ENCODE data around the gene NAV3. TPM values are rescaled to one million over a fixed set of nuclear protein-coding genes. Genes with fewer than 3 reads are reported as not detected.

NAV3 gene
- total and polyA plus RNA-seq, 2 experiments from 2014 or later, result 4.0 to 12.0 TPM

DNA sequence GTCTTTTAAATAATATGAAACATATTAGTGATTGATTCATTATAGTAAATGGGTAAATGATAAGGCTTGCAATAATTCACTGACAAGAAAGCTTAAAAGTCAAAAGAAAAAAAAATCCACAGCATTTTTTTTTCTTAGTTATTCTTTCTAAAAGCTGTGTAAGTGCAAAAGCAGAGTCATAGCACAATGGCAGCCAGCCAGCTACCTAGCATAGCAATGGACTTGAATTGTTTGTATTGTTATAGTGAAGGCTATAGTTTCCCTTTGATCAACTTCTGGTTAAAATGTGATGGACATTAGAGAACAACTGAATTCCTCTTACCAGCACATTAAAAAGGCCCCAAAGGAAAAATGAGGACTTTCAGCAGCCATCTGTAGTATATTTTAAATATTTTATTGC lies 232.1 kb downstream of the NAV3 start (continued):
- TF ChIP-seq, protein P1, sequence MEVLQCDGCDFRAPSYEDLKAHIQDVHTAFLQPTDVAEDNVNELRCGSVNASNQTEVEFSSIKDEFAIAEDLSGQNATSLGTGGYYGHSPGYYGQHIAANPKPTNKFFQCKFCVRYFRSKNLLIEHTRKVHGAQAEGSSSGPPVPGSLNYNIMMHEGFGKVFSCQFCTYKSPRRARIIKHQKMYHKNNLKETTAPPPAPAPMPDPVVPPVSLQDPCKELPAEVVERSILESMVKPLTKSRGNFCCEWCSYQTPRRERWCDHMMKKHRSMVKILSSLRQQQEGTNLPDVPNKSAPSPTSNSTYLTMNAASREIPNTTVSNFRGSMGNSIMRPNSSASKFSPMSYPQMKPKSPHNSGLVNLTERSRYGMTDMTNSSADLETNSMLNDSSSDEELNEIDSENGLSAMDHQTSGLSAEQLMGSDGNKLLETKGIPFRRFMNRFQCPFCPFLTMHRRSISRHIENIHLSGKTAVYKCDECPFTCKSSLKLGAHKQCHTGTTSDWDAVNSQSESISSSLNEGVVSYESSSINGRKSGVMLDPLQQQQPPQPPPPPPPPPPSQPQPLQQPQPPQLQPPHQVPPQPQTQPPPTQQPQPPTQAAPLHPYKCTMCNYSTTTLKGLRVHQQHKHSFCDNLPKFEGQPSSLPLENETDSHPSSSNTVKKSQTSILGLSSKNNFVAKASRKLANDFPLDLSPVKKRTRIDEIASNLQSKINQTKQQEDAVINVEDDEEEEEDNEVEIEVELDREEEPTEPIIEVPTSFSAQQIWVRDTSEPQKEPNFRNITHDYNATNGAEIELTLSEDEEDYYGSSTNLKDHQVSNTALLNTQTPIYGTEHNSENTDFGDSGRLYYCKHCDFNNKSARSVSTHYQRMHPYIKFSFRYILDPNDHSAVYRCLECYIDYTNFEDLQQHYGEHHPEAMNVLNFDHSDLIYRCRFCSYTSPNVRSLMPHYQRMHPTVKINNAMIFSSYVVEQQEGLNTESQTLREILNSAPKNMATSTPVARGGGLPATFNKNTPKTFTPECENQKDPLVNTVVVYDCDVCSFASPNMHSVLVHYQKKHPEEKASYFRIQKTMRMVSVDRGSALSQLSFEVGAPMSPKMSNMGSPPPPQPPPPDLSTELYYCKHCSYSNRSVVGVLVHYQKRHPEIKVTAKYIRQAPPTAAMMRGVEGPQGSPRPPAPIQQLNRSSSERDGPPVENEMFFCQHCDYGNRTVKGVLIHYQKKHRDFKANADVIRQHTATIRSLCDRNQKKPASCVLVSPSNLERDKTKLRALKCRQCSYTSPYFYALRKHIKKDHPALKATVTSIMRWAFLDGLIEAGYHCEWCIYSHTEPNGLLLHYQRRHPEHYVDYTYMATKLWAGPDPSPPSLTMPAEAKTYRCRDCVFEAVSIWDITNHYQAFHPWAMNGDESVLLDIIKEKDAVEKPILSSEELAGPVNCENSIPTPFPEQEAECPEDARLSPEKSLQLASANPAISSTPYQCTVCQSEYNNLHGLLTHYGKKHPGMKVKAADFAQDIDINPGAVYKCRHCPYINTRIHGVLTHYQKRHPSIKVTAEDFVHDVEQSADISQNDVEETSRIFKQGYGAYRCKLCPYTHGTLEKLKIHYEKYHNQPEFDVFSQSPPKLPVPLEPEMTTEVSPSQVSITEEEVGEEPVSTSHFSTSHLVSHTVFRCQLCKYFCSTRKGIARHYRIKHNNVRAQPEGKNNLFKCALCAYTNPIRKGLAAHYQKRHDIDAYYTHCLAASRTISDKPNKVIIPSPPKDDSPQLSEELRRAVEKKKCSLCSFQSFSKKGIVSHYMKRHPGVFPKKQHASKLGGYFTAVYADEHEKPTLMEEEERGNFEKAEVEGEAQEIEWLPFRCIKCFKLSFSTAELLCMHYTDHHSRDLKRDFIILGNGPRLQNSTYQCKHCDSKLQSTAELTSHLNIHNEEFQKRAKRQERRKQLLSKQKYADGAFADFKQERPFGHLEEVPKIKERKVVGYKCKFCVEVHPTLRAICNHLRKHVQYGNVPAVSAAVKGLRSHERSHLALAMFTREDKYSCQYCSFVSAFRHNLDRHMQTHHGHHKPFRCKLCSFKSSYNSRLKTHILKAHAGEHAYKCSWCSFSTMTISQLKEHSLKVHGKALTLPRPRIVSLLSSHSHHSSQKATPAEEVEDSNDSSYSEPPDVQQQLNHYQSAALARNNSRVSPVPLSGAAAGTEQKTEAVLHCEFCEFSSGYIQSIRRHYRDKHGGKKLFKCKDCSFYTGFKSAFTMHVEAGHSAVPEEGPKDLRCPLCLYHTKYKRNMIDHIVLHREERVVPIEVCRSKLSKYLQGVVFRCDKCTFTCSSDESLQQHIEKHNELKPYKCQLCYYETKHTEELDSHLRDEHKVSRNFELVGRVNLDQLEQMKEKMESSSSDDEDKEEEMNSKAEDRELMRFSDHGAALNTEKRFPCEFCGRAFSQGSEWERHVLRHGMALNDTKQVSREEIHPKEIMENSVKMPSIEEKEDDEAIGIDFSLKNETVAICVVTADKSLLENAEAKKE (CRISPR knock-in tag; IDR thresholded peaks at IDR 0.05), result no peak

GRCh38 chr12:78081590-78082314 lies 251.1 kb downstream of the NAV3 start:
- no peak for ATAC-seq
- TF ChIP-seq CTCF (conservative IDR thresholded peaks at IDR 0.05; ENCODE audit: low read depth in 2 of 2) (no peak), EZH2phosphoT487 (IDR thresholded peaks at IDR 0.05; ENCODE audit: unreplicated experiment) (no peak), NANOG (IDR thresholded peaks at IDR 0.05; ENCODE audit: borderline replicate concordance) (no peak), JUNB (IDR thresholded peaks at IDR 0.05; ENCODE audit: unreplicated experiment) (no peak), STAT1 (IDR thresholded peaks at IDR 0.05; ENCODE audit: unreplicated experiment) (no peak)
- TF ChIP-seq, protein P2, sequence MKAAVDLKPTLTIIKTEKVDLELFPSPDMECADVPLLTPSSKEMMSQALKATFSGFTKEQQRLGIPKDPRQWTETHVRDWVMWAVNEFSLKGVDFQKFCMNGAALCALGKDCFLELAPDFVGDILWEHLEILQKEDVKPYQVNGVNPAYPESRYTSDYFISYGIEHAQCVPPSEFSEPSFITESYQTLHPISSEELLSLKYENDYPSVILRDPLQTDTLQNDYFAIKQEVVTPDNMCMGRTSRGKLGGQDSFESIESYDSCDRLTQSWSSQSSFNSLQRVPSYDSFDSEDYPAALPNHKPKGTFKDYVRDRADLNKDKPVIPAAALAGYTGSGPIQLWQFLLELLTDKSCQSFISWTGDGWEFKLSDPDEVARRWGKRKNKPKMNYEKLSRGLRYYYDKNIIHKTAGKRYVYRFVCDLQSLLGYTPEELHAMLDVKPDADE (IDR thresholded peaks at IDR 0.05), result no peak

More at GRCh38 chr12:78081590-78082314, 251.1 kb downstream of the NAV3 start:
- H3K4me1 ChIP-seq (ENCODE audit: insufficient read depth), result no peaks in the 10 kb centered on the region
- no peak overlapping the region for H3K27ac ChIP-seq (ENCODE audit: low read depth)
- H3F3A ChIP-seq (replicated peaks; ENCODE audit: low read depth), result no peaks in the 10 kb centered on the region
- H3K9me2 ChIP-seq (ENCODE audit: insufficient read depth), result no peaks in the 10 kb centered on the region
- no peaks in the 10 kb centered on the region for H3K36me3 ChIP-seq (ENCODE audit: insufficient read depth)
- H3K36me3 Mint-ChIP-seq (ENCODE audit: low read depth), result no peaks in the 10 kb centered on the region
- H3K27ac Mint-ChIP-seq, result no peak overlapping the region
- no peak overlapping the region for H3K4me3 Mint-ChIP-seq
- no peaks in the 10 kb centered on the region for H4K20me1 ChIP-seq (replicated peaks; ENCODE audit: insufficient read depth)
- H3K27me3 ChIP-seq (ENCODE audit: insufficient read depth), result no peaks in the 10 kb centered on the region
- no peak overlapping the region for H2AFZ ChIP-seq
- H3K9me3 Mint-ChIP-seq, result no peaks in the 10 kb centered on the region
- no peak overlapping the region for H3K4me2 ChIP-seq
- H3K27me3 Mint-ChIP-seq (ENCODE audit: insufficient read depth, low read depth, poor library complexity), result no peaks in the 10 kb centered on the region
- no peaks in the 10 kb centered on the region for H3K79me2 ChIP-seq (replicated peaks; ENCODE audit: insufficient read depth)
- H3K4me1 Mint-ChIP-seq, result no peaks in the 10 kb centered on the region
- no peak overlapping the region for H3K4me3 ChIP-seq
- no peak for DNase-seq (ENCODE audit: low spot score)
